HG03575 (cell line): ENCODE data around the gene ESRRB.
"Not testable (repeated sequence)": the region's sequence is repeated elsewhere in the genome, so short reads cannot be mapped to it uniquely, and the experiment has no call there.

Source experiments
- ATAC-seq: cut with Tn5 transposase; IDR thresholded peaks from one replicate; pipeline ENCODE4 v1.9.1; 2021; ENCODE audit not compliant: unreplicated experiment, insufficient number of reproducible peaks, low FRiP score; ENCODE audit errors: extremely low read depth

ESRRB gene

GRCh38 chr14:76514213-76514998 is 138.5 kb downstream of the ESRRB start:
- ATAC-seq: no peak

GRCh38 chr14:76516884-76517283 is 140.9 kb downstream of the ESRRB start:
- ATAC-seq: no peak

GRCh38 chr14:76518366-76518765 is 142.4 kb downstream of the ESRRB start:
- ATAC-seq: no peak

- ATAC-seq: no peak
Observed at GRCh38 chr14:76525106-76525821, 149.3 kb downstream of the ESRRB start.

GRCh38 chr14:76531085-76531484 is 155.1 kb downstream of the ESRRB start:
- ATAC-seq: no peak

- ATAC-seq: no peak
Observed at GRCh38 chr14:76531821-76532318, 155.9 kb downstream of the ESRRB start.

- ATAC-seq: not testable (repeated sequence)
Observed at GRCh38 chr14:76536636-76537035, 160.7 kb downstream of the ESRRB start.

- ATAC-seq: no peak
Observed at GRCh38 chr14:76537906-76538647, 162.1 kb downstream of the ESRRB start.

GRCh38 chr14:76538648-76539008 is 162.7 kb downstream of the ESRRB start:
- ATAC-seq: no peak

GRCh38 chr14:76539130-76539529 is 163.2 kb downstream of the ESRRB start:
- no peak for ATAC-seq

- ATAC-seq: no peak
Observed at GRCh38 chr14:76541594-76542219, 165.8 kb downstream of the ESRRB start.

GRCh38 chr14:76546426-76547221 is 170.7 kb downstream of the ESRRB start:
- ATAC-seq: no peak

GRCh38 chr14:76547831-76548230 is 171.9 kb downstream of the ESRRB start:
- ATAC-seq: no peak

- ATAC-seq: no peak
Observed at GRCh38 chr14:76550534-76550933, 174.6 kb downstream of the ESRRB start.

GRCh38 chr14:76551116-76551515 is 175.2 kb downstream of the ESRRB start:
- no peak for ATAC-seq
